CD4-positive, alpha-beta T cell treated with Interleukin-2 at 100 ng/mL for 4 hours (primary cell): ENCODE measurements around the gene MAP3K12.
"Not testable (repeated sequence)": the region's sequence is repeated elsewhere in the genome, so short reads cannot be mapped to it uniquely, and the experiment has no call there.

ENCODE experiments used
- DNase-seq: peaks from one replicate; pipeline ENCODE4 v3.0.0-alpha.2; 2020; ENCODE audit warnings: low spot score

Gene MAP3K12

DNA sequence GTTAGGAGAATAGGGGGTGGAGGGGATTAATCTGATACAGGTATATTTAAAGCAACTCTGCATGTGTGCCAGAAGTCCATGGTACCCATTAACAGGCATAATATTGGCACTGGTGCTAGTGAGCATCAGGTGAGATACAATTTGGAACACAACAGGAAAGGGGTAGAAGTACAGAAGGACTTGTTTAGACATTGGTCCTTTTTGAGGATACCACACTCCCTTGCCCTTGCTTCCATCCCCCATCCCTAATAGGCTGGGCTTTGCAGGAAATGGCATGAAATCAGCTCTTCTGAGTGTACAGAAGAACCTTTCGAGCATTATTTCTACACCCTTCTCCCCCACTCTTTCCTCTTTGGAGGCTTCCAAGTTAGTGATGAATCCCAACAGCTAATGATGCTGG is 31.0 kb downstream of the MAP3K12 start:
- no peak for DNase-seq

- DNase-seq: no peak
Measured at GRCh38 chr12:53467880-53468279, 31.4 kb downstream of the MAP3K12 start.

- DNase-seq: no peak
Measured at GRCh38 chr12:53467082-53467481, 32.2 kb downstream of the MAP3K12 start.

DNA sequence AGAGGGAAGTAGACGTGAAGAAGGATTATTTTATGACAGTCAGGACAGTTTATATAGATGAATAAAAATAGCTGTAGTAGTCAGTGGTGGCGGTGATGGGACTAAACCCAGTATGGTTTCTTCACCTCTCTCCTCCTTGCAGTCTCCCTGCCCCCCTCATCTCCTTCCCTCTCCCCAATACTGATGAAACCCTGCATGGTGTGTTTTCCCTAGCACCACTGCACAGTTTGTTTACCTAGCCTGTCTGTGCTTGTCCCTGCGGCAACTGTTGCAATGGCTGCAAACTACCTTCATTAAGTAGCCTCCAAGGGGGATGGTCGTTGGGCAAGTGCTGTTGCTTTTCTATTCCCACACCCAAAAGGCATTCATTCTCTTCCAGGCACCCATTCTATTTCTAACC is 32.6 kb downstream of the MAP3K12 start:
- no peak for DNase-seq

- no peak for DNase-seq
Measured at GRCh38 chr12:53465679-53466078, 33.6 kb downstream of the MAP3K12 start.

- DNase-seq: no peak
Measured at GRCh38 chr12:53464685-53465418, 34.4 kb downstream of the MAP3K12 start.

- no peak for DNase-seq
Measured at GRCh38 chr12:53463802-53464560, 35.3 kb downstream of the MAP3K12 start.

GRCh38 chr12:53462935-53463334 is 36.3 kb downstream of the MAP3K12 start:
- no peak for DNase-seq

DNA sequence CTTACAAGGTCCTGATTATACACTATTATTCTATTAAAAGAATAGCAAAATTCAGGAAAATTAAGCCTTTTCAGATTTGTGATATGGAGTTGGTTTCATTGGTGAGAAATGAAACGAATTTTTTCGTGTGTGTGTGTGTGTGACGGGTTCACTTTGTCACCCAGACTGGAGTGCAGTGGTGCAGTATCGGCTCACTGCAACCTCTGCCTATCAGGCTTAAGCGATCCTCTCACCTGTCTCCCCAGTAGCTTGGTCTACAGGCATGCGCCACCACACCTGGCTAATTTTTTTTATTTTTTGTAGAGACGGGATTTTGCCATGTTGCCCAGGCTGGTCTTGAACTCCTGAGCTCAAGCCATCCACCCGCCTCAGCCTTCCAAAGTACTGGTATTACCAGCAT is 37.7 kb downstream of the MAP3K12 start:
- DNase-seq: no peak

DNA sequence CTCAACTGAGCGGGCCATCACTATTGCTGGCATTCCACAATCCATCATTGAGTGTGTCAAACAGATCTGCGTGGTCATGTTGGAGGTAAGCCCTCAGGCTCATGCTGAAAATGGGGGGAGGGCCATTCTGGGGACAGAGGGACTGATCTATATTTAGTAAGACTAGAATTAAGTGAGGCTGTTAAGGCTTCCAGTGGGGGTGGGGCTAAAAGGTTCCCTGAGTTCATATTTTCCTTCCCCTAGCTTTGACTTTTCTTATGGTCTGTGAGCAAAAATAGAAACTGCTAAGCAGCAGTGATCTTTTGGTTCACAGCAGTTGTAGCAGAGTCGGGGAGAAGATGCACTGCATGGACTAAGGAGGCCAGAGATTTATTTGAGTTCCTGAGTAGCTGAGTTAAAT is 38.2 kb downstream of the MAP3K12 start:
- DNase-seq: no peak

DNA sequence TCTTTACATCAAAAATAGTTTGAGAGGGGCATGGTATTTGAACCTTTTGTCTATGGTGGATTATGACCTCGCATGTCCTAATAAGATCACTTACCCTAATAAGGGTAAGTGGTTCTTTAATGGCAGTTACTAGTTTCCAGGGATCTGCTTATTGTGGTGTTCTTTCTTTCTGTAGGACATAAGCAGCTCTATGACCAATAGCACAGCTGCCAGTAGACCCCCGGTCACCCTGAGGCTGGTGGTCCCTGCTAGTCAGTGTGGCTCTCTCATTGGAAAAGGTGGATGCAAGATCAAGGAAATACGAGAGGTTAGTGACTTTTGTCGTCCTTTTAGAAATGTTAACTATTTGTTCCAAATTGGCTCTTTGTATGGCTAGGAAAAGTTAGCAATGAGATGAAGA is 40.2 kb downstream of the MAP3K12 start:
- no peak for DNase-seq

DNA sequence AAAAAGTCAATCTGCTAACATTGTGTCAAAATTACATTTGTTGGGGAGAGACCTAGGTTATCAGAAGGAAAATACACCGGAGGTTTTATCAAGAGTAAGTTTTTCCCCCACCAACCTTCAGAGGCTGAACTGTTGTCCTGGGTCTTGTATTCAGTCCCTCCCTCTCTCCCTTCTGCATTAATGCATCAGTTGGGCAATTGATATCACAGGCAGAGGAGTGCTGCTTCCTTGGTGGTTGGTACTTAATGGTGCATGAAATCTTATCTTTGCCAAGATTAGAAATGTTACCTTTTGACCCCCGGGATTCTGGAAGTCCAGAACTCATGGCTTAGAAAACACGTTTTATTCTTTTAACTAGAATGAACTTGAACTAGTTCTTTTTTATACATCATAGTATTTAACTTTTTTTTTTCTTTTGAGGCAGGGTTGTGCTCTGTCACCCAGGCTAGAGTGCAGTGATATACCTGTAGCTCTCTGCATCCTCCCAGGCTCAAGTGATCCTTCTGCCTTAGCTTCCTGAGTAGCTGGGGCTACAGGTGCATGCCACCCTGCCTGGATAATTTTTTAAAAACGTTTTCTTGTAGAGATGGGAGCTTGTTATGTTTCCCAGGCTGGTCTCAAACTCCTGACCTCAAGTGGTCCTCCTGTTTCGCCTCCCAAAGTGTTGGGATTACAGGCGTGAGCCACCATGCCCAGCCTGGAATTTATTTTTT is 42.4 kb downstream of the MAP3K12 start:
- no peak for DNase-seq

DNA sequence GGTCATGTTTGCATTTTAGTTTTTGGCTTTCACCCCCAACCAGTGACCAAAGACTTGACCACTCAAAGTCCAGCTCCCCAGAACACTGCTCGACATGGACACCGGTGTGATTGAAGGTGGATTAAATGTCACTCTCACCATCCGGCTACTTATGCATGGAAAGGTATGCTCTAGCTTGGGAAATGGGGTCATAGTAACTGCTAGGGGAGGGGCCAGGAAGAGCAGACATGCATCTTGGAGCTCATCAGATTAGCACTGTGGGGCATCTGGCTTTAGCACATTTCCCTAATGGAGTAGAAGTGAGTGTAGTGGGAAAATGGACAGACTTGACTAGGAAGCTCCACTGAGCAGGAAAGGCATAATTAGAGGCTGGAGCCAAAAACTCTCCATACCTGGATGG is 44.6 kb downstream of the MAP3K12 start:
- DNase-seq: no peak

GRCh38 chr12:53453953-53454640 is 45.2 kb downstream of the MAP3K12 start:
- no peak for DNase-seq

DNA sequence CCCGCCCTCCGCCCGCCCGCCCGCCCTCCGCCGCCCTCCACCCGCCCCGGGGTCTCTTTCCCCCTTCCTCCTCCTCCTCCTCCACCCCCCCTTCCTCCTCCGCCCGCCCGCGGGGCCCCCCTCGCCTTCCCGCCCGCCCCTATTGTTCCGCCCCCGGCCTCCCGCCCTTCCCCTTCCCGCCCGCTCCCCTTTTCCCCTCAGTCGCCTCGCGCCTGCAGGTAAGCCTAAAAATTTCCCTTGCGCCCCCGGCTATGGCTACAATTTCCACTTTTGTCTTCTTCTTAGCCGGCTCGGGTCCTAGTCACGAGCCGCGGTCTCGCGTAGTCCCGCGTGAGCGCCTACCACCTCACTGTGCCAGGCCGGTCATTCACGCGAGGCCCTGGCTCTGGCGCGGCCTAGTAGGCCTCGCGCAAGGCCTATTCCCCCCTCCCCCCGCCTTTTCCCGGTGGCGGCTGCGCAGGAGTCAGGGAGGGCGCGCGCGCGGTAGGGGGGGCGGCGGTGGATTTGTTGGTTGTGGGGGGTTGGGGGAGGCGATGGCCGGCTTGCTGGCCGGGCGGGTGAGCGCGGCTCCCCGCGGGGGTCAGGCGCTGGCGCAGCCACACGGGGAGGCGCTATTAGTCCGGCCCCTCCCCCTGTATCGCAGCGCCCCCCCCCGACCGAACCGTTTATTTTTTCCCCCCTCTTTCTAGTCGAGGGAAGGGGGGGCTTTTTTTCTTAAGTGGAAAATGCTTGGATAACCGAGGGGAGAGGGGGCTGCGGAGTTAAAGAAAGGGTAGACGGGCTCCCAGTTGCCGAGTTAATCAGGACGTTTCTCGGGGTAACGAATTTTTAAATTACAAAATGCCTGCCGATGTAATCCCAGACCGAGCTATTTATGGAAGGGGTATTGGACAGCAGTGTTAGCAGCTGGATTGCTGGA is 46.8 kb downstream of the MAP3K12 start:
- DNase-seq: peak; percentile 78

- DNase-seq: peak; percentile 99
Measured at GRCh38 chr12:53451661-53452158, 47.5 kb downstream of the MAP3K12 start, which contains the start of gene PCBP2. TSS of gene PCBP2 (plus strand) at chr12:53452102. CDS start at chr12:53454801, 2,699 bp downstream.

DNA sequence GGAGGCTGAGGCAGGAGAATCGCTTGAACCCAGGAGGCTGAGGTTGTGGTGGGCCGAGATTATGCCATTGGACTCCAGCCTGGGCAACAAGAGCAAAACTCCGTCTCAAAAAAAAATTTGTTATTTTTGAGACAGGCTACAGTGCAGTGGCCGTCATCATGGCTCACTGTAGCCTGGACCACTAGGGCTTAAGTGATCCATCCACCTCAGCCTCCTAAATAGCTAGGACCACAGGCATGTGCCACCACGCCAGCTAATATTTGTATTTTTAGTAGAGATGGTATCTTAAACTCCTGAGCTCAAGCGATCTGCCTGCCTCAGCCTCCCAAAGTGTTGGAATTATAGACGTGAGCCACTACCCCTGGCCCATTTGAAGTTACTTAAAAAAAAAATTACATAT is 48.3 kb downstream of the MAP3K12 start:
- no peak for DNase-seq

DNA sequence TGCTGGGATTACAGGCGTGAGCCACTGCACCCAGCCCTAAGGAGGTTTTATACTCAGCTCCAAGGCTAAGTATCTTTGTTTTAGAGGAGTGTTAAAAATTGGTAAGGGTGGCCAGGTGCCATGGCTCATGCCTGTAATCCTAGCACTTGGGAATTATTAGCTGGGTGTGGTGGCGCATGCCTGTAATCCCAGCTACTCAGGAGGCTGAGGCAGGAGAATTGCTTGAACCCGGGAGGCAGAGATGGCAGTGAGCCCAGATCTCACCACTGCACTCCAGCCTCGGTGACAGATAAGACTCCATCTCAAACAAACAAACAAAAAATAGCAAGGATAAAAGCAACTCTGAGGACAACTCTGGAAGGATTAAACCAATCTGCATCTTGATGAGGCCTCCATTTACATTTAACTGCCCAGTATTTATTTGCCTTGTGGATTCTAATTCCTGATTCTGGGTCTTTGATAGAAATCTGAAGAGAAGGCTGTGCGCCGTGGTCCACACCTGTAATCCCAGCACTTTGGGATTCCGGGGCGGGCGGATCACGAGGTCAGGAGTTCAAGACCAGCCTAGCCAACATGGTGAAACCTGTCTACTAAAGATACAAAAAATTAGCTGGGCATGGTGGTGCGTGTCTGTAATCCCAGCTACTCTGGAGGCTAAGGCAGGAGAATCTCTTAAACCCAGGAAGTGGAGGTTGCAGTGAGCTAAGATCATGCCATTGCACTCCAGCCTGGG is 54.5 kb downstream of the MAP3K12 start:
- not testable (repeated sequence) for DNase-seq

- DNase-seq: no peak
Measured at GRCh38 chr12:53443955-53444354, 55.3 kb downstream of the MAP3K12 start.
